Ovary (tissue), 9 donors: ENCODE results near the gene LAMB3. TPM values are rescaled to one million over a fixed set of nuclear protein-coding genes. Genes with fewer than 3 reads are reported as not detected.

Experiments used
- DNase-seq, 5 donors: peaks; one replicate each; pipeline ENCODE4 v3.0.0-alpha.2; 2019 to 2020
- H3K27ac ChIP-seq, 2 donors: fragments of 200-600 bp; one replicate each; pipeline versions ENCODE4 v1.5.1 to v1.8.0; 2019 to 2022
- H3K27me3 ChIP-seq: fragments of 200-600 bp; one replicate; pipeline ENCODE4 v1.8.0; 2022
- H3K36me3 ChIP-seq: fragments of 200-600 bp; sonication (generic); one replicate; pipeline ENCODE4 v1.5.1; 2019
- H3K4me1 ChIP-seq: one replicate; pipeline ENCODE4 v1.8.1; 2013; ENCODE audit warnings: mild to moderate bottlenecking, moderate library complexity; ENCODE audit not compliant: insufficient read depth
- H3K4me3 ChIP-seq: fragments of 200-600 bp; sonication (generic); one replicate; pipeline ENCODE4 v1.5.1; 2017
- H3K9me3 ChIP-seq, 2 donors: fragments of 200-600 bp in 1 of 2; sonication (generic) in 1 of 2; one replicate each; pipeline versions ENCODE4 v1.5.1 to v1.8.1; 2013 to 2019; ENCODE audit warnings: mild to moderate bottlenecking in 1 of 2, moderate library complexity in 1 of 2
- CTCF ChIP-seq, 3 donors: fragments of 450-650 bp in 2 of 3; fragments of 200-600 bp in 1 of 3; IDR thresholded peaks; one replicate each; pipeline versions ENCODE4 v1.5.1 to v1.8.0; 2016 to 2022; ENCODE audit warnings: antibody characterized with exemption in 3 of 3, mild to moderate bottlenecking in 1 of 3
- EP300 ChIP-seq: sonication (generic); formaldehyde crosslinking; IDR thresholded peaks from one replicate; pipeline ENCODE4 v1.6.1; 2017; ENCODE audit warnings: antibody characterized with exemption
- POLR2A ChIP-seq: fragments of 450-650 bp; IDR thresholded peaks from one replicate; pipeline ENCODE4 v1.6.1; 2017; ENCODE audit warnings: antibody characterized with exemption, mild to moderate bottlenecking, moderate library complexity
- WGBS, 3 donors: extraction: QIAGEN DNeasy Blood & Tissue Kit in 1 of 3; methylation state at CpG; one replicate each; pipeline versions ENCODE4 v1.1.5 to v1.1.7; 2013 to 2017; 5-methylcytosine and 5-hydroxymethylcytosine counted together
- intact Hi-C, 4 donors: fragments of 100-400 bp; cut with DNase I; formaldehyde crosslinking; loops; one replicate each; pipeline versions ENCODE4 v1.11.0 to v1.15.1; 2022 to 2023
- polyA plus RNA-seq, 2 donors: library from polyadenylated mRNA; stranded (reverse); fragments of 200-250 nt in 1 of 2; fragments of 350-450 nt in 1 of 2; fragmentation: Illumina TruSeq in 1 of 2; extraction: RNeasy Lipid Tissue Mini Kit (QIAGEN cat#74804) in 1 of 2; gene quantifications; one replicate each; pipeline ENCODE4 v1.2.3, GENCODE V29; 2013 to 2014
- total RNA-seq, 7 donors: library from RNA; depleted of rRNA in 2 of 7; stranded (reverse); fragments of >200 nt in 2 of 7; fragmentation: NEBNext Ultra II Directional in 3 of 7; extraction: Animal tissue kit (Norgen Biotek cat#: 25700) in 3 of 7; gene quantifications; one replicate each; pipeline versions ENCODE4 v1.1.0 to v1.2.4, GENCODE V29; 2016 to 2023
- donor health status: DM: no; HTN: no; CAD: no; lungs with moderate emphysema.
- donor health status: DM: no; HTN: no; CAD: no.
- donor health status: Bipolar disorder and iron deficiency.
- donor health status: DM: yes; HTN: yes; CAD: no.
- donor health status: DM: no; HTN: no; CAD: no.
- donor health status: DM: yes; HTN: yes; CAD: no.

The LAMB3 gene
- total and polyA plus RNA-seq, 9 donors = 0.54 to 56.9 (median 4.2) TPM

- Histone ChIP-seq H3K36me3 (no peaks in the 10 kb centered on the region), H3K4me1 (no peaks in the 10 kb centered on the region), H3K27ac (no peak overlapping the region), H3K4me3 (no peak overlapping the region), H3K27me3 (no peaks in the 10 kb centered on the region), H3K9me3 (no peaks in the 10 kb centered on the region)
- 59 to 79% (median 67%) methylated on average over 2 of the region's 2 CpGs for WGBS, 3 donors
- no peak for DNase-seq
- intact Hi-C loops = loop anchor here in 1 of 4 donors (5.0 kb wide), 1 partner anchor 34 kb away; no protein-coding TSS in a partner anchor
- TF ChIP-seq POLR2A (no peak), EP300 (no peak), CTCF (IDR thresholded peaks at IDR 0.05) (no peak)
These were observed 58.5 kb downstream of the LAMB3 start for GRCh38 chr1:209593747-209594146.

GRCh38 chr1:209590405-209590804, 61.8 kb downstream of the LAMB3 start:
- DNase-seq = peak in 4 of 5 donors; percentile 31 to 64 (median 41)
- Histone ChIP-seq H3K27me3 (no peaks in the 10 kb centered on the region), H3K27ac (no peak overlapping the region), H3K4me3 (no peak overlapping the region), H3K9me3 (no peaks in the 10 kb centered on the region), H3K36me3 (no peaks in the 10 kb centered on the region), H3K4me1 (peaks cover 6% of the 10 kb centered on the region)
- WGBS, 3 donors = 13 to 19% (median 14%) methylated on average over 6 of the region's 6 CpGs
- intact Hi-C loops = loop anchor here in 1 of 4 donors (5.0 kb wide), 1 partner anchor 37 kb away; no protein-coding TSS in a partner anchor
- no peak for TF ChIP-seq CTCF (IDR thresholded peaks at IDR 0.05)
- no peak for TF ChIP-seq POLR2A
- TF ChIP-seq EP300 = no peak

DNA sequence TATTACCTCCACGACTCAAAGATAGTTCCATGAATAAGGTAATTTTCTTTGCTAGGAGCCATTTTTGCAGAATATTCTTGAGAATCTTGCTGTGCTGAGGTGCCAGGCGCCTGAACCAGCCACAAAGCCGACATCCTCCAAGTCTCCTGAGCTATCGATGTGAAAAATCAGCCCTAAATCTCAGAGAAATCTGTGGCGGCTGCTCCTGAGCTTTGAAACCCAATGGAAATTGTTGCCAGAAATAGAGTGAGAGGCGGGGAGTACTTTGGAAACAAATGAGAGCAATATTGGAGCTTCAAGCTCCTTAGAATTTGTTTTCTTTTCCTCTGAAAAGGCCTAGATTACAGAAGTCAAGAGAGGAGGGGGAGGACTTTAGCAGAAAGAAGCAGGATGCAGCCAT, 62.4 kb downstream of the LAMB3 start:
- 48 to 58% (median 51%) methylated on average over 6 of the region's 6 CpGs for WGBS, 3 donors
- H3K27ac ChIP-seq = peak overlapping the region in 1 of 2 donors; percentile 22
- intact Hi-C loops = loop anchor here in 2 of 4 donors (5.0 kb wide), 3 partner anchors 37 to 152 kb away; no protein-coding TSS in a partner anchor

GRCh38 chr1:209589440-209589839, 62.8 kb downstream of the LAMB3 start:
- TF ChIP-seq EP300 (no peak), POLR2A (no peak), CTCF (IDR thresholded peaks at IDR 0.05) (no peak)
- no peaks in the 10 kb centered on the region for H3K27me3 ChIP-seq
- peaks cover 8% of the 10 kb centered on the region for H3K4me1 ChIP-seq
- no peaks in the 10 kb centered on the region for H3K9me3 ChIP-seq
- no peak overlapping the region for H3K4me3 ChIP-seq
- no peak for DNase-seq
- WGBS, 3 donors = 96 to 100% (median 98%) methylated on average over 2 of the region's 2 CpGs
- peak overlapping the region in 1 of 2 donors; percentile 22 for H3K27ac ChIP-seq
- intact Hi-C loops = loop anchor here in 2 of 4 donors (5.0 kb wide), 2 partner anchors 103 to 153 kb away; no protein-coding TSS in a partner anchor
- no peaks in the 10 kb centered on the region for H3K36me3 ChIP-seq

More for the DNA sequence above, 62.4 kb downstream of the LAMB3 start:
- Histone ChIP-seq H3K4me3 (no peak overlapping the region), H3K36me3 (no peaks in the 10 kb centered on the region), H3K4me1 (peaks cover 8% of the 10 kb centered on the region), H3K27me3 (no peaks in the 10 kb centered on the region), H3K9me3 (no peaks in the 10 kb centered on the region)
- no peak for DNase-seq
- TF ChIP-seq POLR2A = no peak

DNA sequence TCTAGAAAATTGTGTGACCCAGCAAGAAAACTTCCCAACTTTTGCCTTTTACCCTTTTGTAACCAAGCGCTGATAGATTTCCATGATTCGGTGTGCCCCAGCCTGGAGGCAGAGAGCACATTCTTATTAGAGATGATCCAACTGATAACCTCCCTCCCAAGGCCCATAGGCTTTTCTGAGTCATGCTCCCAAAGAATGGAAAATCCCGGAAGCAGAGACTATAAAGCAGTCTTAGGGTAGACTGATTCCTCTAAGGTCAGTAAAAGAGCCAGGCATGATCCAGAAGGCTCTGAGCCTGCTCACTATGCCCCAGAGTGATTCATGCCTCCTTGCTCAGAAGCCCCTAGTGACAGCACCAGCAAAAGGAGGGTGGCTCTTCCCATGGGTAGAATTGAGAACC, 64.4 kb downstream of the LAMB3 start:
- 85 to 91% (median 87%) methylated on average over 3 of the region's 3 CpGs for WGBS, 3 donors
- Histone ChIP-seq H3K4me3 (no peak overlapping the region), H3K9me3 (no peaks in the 10 kb centered on the region), H3K36me3 (no peaks in the 10 kb centered on the region), H3K27ac (no peak overlapping the region), H3K4me1 (peaks cover 8% of the 10 kb centered on the region), H3K27me3 (no peaks in the 10 kb centered on the region)
- intact Hi-C loops = loop anchor here in 2 of 4 donors (5.0 kb wide), 2 partner anchors 105 to 155 kb away; no protein-coding TSS in a partner anchor
- no peak for DNase-seq
- no peak for TF ChIP-seq CTCF (IDR thresholded peaks at IDR 0.05)
- TF ChIP-seq POLR2A = no peak
- no peak for TF ChIP-seq EP300
